Activated CD8-positive, alpha-beta memory T cell treated with anti-CD3 and anti-CD28 coated beads, Interleukin-2, amount 50 U/mL, for 4 hours (primary cell): ENCODE results near the gene DENND1A.

ENCODE experiments used
- DNase-seq: peaks from one replicate; pipeline ENCODE4 v3.0.0-alpha.2; 2020

Gene DENND1A

DNA sequence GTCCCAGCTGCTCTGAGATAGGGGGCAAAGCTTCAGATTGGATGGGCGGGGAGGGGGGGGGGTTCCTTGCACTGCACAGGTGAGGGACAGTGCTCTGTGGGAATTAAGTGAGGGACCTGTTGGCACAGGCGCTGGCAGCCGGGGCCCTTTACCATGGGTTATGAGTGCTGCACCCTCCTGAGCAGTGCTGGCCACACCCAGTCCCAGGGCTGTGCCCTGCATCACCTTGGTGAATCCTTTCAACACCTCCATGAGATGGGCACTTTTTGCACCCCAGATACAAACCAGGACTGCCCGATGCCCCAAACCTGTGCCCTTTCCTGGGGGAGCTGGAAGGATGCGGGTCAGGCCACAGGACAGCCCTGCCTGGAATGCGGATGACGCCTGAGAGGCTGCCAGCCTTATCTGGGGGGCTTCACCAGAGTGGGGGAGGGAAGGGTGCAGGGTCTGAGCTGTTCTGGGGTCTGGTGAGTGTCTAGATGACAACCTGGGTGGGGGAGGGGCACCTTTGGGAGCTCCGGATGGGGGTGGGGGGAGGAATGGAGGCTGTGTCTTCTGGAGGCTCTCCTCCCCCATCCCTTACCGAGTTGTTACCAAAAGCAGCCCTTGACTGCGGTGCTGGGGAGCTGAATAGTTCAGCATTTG is 568.7 kb downstream of the DENND1A start:
- no peak for DNase-seq

GRCh38 chr9:123360161-123361085 is 569.5 kb downstream of the DENND1A start:
- no peak for DNase-seq

- DNase-seq = no peak
Observed at GRCh38 chr9:123359546-123359945, 570.4 kb downstream of the DENND1A start.

GRCh38 chr9:123359106-123359505 is 570.8 kb downstream of the DENND1A start:
- no peak for DNase-seq

DNA sequence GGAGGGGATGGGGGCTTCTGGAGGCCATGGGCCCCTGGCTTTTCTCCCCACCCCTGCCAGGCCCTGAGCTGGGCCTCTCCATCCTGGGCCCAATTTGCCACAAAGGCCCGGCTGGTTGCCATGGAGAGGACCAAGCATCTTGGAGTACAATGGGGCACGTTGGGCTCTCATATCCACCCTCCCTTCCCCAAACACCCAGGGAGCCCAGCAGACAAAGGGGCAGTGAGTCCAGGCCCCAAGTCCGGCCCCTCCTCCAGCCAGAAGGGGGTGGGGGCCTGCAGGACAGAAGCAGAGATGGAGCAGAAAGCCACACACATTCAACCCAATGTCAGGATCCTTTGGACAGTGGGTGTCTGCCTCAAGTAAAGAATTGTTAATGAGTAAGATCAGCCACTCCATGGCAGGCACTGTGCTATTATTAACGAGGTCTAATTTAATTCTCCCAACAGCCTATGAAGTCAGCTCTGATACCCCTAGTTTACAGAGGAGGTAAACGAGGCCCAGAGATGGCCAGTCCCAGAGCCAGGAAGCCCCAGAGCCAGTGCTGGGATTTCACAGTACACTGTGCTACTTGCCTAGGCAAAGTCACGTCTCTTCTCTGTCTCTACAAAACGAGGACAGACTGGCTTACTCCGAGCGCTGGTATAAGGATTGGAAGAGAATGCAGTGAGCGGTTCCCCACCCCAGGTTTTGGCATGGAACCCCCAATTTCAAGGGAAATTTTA is 571.6 kb downstream of the DENND1A start:
- no peak for DNase-seq

DNA sequence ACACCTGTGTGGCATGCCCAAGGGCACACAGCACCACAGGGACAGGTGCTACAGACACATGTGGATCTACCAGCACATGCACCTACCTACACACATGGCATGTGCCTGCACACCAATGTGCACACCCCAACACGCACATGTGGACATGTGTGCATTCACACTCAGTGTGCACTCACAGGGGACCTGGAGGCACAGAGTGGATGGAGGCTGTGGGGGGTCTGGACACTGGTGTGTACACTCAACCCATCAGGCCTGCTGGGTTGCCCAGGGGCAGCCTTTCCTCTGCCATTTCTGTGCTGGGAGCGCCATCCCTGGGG is 572.2 kb downstream of the DENND1A start:
- DNase-seq = no peak

DNA sequence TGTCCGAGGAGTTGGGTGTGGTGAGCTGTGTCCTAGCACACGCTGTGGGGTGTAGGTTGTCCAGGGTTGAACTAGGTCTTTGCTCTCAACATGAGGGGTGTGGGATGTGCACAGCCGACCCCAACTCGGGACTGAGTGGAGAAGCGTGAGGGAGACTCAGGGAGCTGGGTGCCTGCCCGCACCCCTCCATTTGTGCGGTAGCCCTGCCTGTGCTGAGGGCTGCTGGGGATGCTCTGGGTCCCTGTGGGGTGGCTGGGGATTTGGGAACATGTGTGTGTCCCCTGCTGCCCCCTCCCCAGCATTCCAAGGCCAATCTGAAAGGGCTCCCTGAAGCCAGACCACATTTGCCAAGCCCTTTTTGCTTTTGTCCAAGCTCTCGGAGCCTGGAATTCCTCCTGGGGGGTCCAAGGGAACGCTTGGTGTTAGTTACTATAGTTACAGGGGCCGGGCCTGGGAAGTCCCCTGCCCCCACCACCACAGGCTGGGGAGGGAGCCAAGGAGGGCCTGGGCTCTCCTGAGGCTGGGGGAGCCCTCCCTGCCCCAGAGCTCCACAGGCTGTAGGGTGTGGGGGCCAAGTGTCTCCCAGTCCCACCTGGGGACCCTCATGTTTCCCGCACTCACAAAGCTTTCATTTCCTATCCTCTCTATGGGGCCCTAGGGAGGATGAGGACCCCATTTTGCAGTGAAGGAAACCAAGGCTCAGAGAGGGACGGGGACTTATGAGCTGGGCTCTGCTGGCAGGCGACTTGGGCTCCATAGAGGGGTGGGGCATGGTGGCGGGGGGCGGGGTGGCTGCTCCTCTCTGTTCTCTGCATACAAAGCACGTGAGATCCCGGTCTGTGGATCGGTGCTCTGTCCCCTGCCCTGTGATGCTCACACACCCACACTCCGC is 572.8 kb downstream of the DENND1A start:
- no peak for DNase-seq

DNA sequence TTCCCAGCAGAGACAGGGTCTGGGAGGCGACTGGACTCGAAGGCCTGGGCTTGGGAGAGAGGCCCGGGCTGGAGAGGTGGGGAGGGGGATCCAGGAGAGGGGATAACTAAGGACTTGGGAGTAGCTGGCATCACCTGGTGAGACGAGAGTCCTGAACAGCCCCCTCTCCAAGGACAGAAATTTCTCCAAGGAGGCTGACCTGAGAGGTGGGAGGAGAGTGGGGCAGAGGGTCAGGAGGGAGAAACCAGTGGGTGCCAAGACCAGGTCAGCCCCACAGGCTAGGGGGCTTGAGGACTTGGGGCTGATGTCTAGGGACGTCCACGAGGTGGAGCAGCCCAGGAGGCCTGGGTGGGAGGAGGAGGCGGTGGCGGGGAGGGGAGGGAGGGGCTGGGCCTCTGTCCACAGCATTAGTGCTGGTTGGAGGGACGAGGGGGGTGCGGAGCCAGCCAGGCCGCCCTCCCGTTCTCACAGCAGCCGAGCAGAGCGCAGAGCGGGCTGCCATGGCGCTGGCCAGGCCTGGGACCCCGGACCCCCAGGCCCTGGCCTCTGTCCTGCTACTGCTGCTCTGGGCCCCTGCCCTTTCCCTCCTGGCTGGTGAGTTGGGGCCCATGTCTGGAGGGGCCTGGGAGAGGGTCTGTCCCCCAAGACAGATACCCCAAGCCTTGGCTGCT is 574.0 kb downstream of the DENND1A start, which contains the start of gene CRB2:
Gene CRB2 (plus strand): TSS at position 437 of the 671 bp plus-strand sequence. CDS start 64 bp downstream, at position 501.
- DNase-seq = no peak

GRCh38 chr9:123354806-123355508 is 575.0 kb downstream of the DENND1A start:
- DNase-seq = no peak

GRCh38 chr9:123353984-123354591 is 575.8 kb downstream of the DENND1A start:
- peak; percentile 62 for DNase-seq

- DNase-seq = no peak
Observed at GRCh38 chr9:123353041-123353440, 576.9 kb downstream of the DENND1A start.

DNA sequence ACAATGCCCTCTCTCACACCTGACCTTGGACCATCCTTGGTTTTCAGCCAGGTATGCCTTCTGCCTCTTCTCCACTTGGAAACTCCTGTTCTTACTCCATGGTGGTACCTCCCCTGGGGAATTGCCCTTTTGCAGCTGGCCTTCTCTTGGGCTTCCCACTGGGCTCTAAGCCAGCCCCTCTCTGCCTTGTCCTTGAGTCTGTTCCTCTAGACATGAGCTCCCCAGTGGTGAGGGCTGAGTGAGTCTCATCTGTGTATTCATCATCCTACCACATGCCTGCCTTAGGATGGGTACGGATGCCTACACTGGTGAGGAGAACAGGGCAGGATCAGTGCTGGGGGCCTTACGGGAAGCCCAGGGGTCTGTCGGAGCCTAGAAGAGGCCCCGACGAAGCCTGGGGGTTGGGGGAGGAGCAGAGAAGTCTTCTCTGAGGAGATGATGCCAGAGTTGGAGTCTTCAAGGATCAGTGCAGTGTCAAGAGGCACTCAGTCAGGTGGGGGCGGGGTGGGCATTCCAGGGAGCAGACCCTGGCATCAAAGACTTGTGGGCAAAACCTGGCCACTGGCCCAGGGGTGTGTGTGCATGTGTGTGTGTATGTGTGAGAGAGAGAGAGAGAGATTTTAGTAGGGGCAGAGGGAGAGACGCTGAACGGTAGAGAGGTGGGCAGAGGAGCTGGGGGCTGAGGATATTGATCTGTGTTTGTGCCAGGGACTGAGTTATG is 579.2 kb downstream of the DENND1A start:
- no peak for DNase-seq

DNA sequence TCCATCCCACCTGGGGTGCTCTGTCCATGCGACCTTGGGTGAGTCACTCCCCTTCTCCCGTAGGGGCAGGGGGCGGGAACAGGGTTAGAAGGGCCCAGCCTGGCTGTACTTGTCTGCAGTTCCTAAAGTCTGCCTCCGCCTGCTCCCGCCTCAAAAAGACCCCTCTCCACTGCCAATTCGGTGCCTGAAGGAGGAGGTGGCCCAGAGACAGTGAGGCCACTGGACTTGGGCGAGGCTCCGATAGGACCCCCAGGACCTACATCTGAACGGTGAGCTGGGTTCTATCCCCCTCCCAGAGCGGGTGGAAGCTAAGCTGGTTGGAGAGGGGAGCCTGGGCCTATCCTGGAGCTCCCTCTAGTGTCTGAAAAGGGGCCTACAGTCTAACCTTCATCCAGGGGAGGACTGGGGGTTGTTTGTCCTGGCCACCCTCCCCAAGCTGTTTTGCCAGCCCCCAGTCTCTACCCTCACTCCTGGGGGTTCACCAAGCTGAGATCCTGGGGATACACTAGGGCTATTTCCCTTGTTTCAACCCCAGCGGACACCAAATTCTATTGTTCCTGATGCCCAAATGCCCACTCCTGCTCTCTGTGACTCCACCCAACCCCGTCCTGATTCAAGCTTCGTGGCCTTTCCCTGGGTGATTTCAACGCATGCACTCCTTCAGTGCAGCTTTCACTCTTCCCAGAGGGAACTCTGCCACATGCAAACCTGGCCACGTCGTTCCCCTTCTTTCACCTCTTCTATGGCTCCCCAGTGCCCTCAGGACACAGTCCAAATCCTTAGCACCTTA is 580.0 kb downstream of the DENND1A start:
- peak; percentile 65 for DNase-seq

DNA sequence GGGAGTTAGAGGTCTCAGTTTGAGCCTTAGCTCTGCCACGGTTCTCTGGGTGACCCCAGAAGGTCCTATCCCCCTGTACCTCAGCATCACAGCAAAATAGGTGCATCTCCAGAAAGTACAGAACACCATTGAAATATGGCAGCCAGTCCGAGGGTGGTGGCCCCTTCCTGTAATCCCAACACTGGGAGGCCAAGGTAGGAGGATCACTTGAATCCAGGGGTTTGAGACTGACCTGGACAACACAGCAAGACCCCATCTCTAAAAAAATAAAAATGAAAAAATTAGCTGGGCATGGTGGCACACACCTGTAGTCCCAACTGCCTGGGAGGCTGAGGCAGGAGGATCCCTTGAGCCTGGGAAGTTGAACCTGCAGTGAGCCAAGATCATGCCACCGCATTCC is 580.9 kb downstream of the DENND1A start:
- DNase-seq = no peak

DNA sequence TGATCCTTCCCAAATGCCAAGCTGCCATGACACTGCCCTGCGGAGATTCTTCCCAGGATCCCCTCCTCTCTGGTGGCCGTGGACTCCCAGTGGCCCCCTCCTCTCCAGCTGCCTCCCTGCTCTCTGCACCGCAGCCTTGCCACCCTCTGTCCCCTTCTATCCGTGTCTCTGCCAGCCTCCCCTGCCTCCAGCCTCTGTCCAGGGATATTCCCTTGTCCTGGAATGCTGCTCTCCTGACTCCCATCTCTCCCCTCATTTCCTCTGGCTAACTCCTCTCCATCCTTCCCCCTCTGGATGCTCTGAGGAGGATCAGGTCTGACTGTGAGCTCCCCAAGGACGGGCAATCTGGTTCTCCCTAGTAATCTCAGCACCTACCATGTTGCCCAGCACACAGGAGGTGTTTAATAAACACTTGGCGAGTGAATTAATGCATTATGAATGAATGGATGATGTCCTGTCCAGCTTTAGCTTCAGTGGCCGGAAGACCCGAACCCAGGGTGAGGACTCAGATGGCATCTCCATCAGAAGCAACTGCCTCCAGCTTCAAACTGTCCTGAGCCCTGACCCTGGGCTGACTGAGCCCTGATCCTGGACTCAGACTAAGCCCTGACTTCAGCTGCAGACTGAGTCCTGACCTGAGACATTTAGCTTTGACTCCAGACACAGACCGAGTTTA is 581.5 kb downstream of the DENND1A start:
- DNase-seq = no peak

DNA sequence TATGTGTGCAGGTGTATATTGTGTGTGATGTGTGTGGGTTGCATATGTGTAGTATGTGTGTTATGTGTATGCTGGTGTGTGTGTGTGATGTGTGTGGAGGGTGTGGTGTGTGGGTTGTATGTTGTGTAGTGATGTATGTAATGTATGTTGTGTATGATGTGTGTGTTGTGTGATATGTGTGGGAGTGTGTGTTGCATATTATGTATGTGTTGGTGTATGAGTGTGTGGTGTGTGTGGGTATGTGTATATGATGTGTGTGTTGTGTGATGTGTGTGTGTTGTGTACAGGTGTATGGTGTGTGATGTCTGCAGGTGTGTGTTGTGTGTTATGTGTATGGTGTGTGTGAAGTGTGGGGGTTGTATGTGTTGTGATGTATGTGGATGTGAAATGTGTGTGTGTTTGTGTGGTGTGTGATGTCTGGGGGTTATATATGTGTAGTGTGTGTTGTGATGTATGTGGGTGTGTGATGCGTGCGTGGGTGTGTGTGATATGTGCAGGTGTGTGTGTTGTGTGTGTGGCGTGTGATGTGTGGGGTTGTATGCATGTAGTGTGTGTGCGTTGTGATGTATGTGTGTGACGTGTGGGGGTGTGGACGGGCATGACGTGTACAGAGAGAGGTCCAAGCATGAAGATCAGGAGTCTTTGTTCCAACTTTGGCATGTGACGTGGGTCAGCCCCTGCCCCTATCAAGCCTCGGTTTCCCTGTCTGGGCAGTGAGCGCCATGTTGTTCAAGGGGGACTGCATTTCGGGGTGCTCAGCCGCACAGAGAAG is 582.5 kb downstream of the DENND1A start:
- no peak for DNase-seq

DNA sequence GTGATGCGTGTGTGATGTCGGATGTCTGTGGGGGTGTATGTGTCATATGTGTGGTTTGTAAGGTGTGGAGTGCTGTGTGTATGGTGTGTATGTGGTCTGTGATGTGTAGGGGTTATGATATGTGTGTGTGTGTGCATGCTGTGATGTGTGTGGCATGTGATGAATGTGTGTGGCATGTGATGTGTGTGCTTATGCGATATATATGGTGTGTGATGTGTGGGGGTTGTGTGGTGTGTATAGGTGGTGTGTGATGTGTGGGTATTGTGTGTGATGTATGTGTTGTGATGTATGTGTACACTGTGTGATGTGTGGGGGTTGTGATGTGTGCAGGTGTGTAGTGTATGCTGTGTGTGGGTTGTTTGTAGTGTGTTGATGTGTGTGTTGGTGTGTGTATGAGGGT is 583.1 kb downstream of the DENND1A start:
- DNase-seq = no peak

- DNase-seq = no peak
Observed at GRCh38 chr9:123346026-123346425, 583.9 kb downstream of the DENND1A start.
